Measurements from ENCODE around the gene NSFL1C.

DNA sequence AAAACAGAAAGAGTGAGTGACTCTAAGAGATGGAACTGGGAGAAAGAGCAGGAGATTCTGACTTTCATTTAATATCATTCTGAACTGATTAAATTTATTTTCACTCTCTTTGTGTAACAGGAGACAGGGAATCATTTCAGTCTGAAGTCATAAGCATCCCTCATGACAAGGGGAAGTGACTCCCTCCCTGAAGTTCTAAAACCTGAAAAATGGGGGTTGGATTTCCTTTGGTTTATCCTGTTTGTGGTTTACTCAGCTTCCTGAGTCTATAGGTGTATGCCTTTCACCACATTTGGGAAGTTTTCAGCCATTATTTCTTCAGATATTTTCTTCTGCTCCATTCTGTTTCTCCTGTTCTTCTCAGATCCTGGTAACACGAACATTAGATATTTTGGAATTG, 70.4 kb downstream of the NSFL1C start:
- TF ChIP-seq, protein P1, sequence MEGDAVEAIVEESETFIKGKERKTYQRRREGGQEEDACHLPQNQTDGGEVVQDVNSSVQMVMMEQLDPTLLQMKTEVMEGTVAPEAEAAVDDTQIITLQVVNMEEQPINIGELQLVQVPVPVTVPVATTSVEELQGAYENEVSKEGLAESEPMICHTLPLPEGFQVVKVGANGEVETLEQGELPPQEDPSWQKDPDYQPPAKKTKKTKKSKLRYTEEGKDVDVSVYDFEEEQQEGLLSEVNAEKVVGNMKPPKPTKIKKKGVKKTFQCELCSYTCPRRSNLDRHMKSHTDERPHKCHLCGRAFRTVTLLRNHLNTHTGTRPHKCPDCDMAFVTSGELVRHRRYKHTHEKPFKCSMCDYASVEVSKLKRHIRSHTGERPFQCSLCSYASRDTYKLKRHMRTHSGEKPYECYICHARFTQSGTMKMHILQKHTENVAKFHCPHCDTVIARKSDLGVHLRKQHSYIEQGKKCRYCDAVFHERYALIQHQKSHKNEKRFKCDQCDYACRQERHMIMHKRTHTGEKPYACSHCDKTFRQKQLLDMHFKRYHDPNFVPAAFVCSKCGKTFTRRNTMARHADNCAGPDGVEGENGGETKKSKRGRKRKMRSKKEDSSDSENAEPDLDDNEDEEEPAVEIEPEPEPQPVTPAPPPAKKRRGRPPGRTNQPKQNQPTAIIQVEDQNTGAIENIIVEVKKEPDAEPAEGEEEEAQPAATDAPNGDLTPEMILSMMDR (IDR thresholded peaks at IDR 0.05) = no peak
- TF ChIP-seq, protein P2, sequence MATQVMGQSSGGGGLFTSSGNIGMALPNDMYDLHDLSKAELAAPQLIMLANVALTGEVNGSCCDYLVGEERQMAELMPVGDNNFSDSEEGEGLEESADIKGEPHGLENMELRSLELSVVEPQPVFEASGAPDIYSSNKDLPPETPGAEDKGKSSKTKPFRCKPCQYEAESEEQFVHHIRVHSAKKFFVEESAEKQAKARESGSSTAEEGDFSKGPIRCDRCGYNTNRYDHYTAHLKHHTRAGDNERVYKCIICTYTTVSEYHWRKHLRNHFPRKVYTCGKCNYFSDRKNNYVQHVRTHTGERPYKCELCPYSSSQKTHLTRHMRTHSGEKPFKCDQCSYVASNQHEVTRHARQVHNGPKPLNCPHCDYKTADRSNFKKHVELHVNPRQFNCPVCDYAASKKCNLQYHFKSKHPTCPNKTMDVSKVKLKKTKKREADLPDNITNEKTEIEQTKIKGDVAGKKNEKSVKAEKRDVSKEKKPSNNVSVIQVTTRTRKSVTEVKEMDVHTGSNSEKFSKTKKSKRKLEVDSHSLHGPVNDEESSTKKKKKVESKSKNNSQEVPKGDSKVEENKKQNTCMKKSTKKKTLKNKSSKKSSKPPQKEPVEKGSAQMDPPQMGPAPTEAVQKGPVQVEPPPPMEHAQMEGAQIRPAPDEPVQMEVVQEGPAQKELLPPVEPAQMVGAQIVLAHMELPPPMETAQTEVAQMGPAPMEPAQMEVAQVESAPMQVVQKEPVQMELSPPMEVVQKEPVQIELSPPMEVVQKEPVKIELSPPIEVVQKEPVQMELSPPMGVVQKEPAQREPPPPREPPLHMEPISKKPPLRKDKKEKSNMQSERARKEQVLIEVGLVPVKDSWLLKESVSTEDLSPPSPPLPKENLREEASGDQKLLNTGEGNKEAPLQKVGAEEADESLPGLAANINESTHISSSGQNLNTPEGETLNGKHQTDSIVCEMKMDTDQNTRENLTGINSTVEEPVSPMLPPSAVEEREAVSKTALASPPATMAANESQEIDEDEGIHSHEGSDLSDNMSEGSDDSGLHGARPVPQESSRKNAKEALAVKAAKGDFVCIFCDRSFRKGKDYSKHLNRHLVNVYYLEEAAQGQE (IDR thresholded peaks at IDR 0.05; ENCODE audit: insufficient read depth in 1 of 2, low read depth in 2 of 2, low read length in 1 of 2) = no peak
- TF ChIP-seq POLR2AphosphoS5 (IDR thresholded peaks at IDR 0.05; ENCODE audit: low read depth, low read length) (no peak), SIN3A (IDR thresholded peaks at IDR 0.05; ENCODE audit: borderline replicate concordance, insufficient read depth, low read depth, low read length) (no peak)

Data from Panc1 (cell line).